ENCODE results near the gene RYR1. TPM values are rescaled to one million over a fixed set of nuclear protein-coding genes. Genes with fewer than 3 reads are reported as not detected.

The RYR1 gene
- total and polyA plus RNA-seq, 2 of the 8 experiments (the other 6 are each of a cell fraction or from before 2014, with no cell fraction given), result 5.8 to 11.8 TPM

GRCh38 chr19:38524994-38525634 lies 91.6 kb downstream of the RYR1 start (continued):
- TF ChIP-seq BCL11A (IDR thresholded peaks at IDR 0.05; ENCODE audit: low read depth in 2 of 2, low read length in 2 of 2) (no peak), SP1 (IDR thresholded peaks at IDR 0.05; ENCODE audit: low read depth, low read length) (no peak)
